ENCODE results near the gene KBTBD12.

- TF ChIP-seq CTCF (IDR thresholded peaks at IDR 0.05) (no peak), MAZ (IDR thresholded peaks at IDR 0.05; ENCODE audit: borderline replicate concordance, low read depth, low read length) (no peak), ESRRA (IDR thresholded peaks at IDR 0.05; ENCODE audit: borderline replicate concordance, low read length) (no peak), SREBF2 (IDR thresholded peaks at IDR 0.05) (no peak), CBX8 (IDR thresholded peaks at IDR 0.05) (no peak), JUN (IDR thresholded peaks at IDR 0.05) (no peak), FOSL2 (IDR thresholded peaks at IDR 0.05) (no peak), FOSL2 (CRISPR knock-in tag; IDR thresholded peaks at IDR 0.05) (no peak), SMC3 (IDR thresholded peaks at IDR 0.05) (no peak), ZFP36 (IDR thresholded peaks at IDR 0.05; ENCODE audit: borderline replicate concordance, partially characterized antibody) (no peak), POLR2A (IDR thresholded peaks at IDR 0.05; ENCODE audit: low read length) (no peak), EHMT2 (IDR thresholded peaks at IDR 0.05; ENCODE audit: low read depth) (no peak), JUNB (IDR thresholded peaks at IDR 0.05) (no peak)
- TF ChIP-seq, protein P1, sequence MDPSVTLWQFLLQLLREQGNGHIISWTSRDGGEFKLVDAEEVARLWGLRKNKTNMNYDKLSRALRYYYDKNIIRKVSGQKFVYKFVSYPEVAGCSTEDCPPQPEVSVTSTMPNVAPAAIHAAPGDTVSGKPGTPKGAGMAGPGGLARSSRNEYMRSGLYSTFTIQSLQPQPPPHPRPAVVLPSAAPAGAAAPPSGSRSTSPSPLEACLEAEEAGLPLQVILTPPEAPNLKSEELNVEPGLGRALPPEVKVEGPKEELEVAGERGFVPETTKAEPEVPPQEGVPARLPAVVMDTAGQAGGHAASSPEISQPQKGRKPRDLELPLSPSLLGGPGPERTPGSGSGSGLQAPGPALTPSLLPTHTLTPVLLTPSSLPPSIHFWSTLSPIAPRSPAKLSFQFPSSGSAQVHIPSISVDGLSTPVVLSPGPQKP (IDR thresholded peaks at IDR 0.05; ENCODE audit: low read depth, low read length) = no peak
- TF ChIP-seq, protein P2, sequence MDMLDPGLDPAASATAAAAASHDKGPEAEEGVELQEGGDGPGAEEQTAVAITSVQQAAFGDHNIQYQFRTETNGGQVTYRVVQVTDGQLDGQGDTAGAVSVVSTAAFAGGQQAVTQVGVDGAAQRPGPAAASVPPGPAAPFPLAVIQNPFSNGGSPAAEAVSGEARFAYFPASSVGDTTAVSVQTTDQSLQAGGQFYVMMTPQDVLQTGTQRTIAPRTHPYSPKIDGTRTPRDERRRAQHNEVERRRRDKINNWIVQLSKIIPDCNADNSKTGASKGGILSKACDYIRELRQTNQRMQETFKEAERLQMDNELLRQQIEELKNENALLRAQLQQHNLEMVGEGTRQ (IDR thresholded peaks at IDR 0.05) = no peak
These were observed 89.6 kb downstream of the KBTBD12 start for GRCh38 chr3:128004661-128005060.

Data from A549 (cell line).